ENCODE results near the gene KLF13. TPM values are rescaled to one million over a fixed set of nuclear protein-coding genes. Genes with fewer than 3 reads are reported as not detected.
A peak's percentile ranks its signal among the peaks of the same experiment; 100 is the strongest.

The KLF13 gene
- total RNA-seq, 3 donors from 2014 or later (not counting 1 experiment from before 2014, with no cell fraction given): 277 to 328 (median 300) TPM

GRCh38 chr15:31335989-31336592 lies 9.5 kb downstream of the KLF13 start:
- Mint-ChIP-seq H3K4me1 (peaks cover 82 to 100% of the 10 kb centered on the region in 2 donors), H3K27me3 (ENCODE audit: low read depth in 2 of 2) (no peaks in the 10 kb centered on the region), H3K4me3 (peak overlapping the region; percentile 51), H3K9me3 (no peaks in the 10 kb centered on the region), H3K27ac (peak overlapping the region; percentile 88 to 96), H3K36me3 (no peaks in the 10 kb centered on the region)
- Histone ChIP-seq H3K9me3 (ENCODE audit: control insufficient read depth, insufficient read depth, low read length) (no peaks in the 10 kb centered on the region), H3K27ac (ENCODE audit: low read length) (no peak overlapping the region), H3K36me3 (ENCODE audit: control insufficient read depth, insufficient read depth, low read length) (peaks cover 15% of the 10 kb centered on the region), H3K27me3 (ENCODE audit: control insufficient read depth, insufficient read depth, low read length) (no peaks in the 10 kb centered on the region), H3K4me1 (ENCODE audit: control insufficient read depth, insufficient read depth, low read length) (peaks cover 97% of the 10 kb centered on the region), H3K4me3 (ENCODE audit: low read length) (no peak overlapping the region)
- intact Hi-C loops (cut with micrococcal nuclease): no loop called here
- ATAC-seq (no peak), DNase-seq (no peak)
- WGBS (ENCODE audit: insufficient coverage): 71% methylated on average over 9 of the region's 9 CpGs
- TF ChIP-seq, protein P1, sequence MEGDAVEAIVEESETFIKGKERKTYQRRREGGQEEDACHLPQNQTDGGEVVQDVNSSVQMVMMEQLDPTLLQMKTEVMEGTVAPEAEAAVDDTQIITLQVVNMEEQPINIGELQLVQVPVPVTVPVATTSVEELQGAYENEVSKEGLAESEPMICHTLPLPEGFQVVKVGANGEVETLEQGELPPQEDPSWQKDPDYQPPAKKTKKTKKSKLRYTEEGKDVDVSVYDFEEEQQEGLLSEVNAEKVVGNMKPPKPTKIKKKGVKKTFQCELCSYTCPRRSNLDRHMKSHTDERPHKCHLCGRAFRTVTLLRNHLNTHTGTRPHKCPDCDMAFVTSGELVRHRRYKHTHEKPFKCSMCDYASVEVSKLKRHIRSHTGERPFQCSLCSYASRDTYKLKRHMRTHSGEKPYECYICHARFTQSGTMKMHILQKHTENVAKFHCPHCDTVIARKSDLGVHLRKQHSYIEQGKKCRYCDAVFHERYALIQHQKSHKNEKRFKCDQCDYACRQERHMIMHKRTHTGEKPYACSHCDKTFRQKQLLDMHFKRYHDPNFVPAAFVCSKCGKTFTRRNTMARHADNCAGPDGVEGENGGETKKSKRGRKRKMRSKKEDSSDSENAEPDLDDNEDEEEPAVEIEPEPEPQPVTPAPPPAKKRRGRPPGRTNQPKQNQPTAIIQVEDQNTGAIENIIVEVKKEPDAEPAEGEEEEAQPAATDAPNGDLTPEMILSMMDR (IDR thresholded peaks at IDR 0.05): no peak

GRCh38 chr15:31336593-31337295 lies 10.1 kb downstream of the KLF13 start:
- no peaks in the 10 kb centered on the region for H3K27me3 ChIP-seq (ENCODE audit: control insufficient read depth, insufficient read depth, low read length)
- H3K9me3 Mint-ChIP-seq: no peaks in the 10 kb centered on the region
- H3K27ac ChIP-seq (ENCODE audit: low read length): no peak overlapping the region
- 87% methylated on average over 13 of the region's 13 CpGs for WGBS (ENCODE audit: insufficient coverage)
- H3K27ac Mint-ChIP-seq: peak overlapping the region; percentile 88 to 96
- H3K4me3 Mint-ChIP-seq: peak overlapping the region; percentile 51
- DNase-seq (no peak), ATAC-seq (no peak)
- intact Hi-C loops (cut with micrococcal nuclease): no loop called here
- H3K36me3 ChIP-seq (ENCODE audit: control insufficient read depth, insufficient read depth, low read length): peaks cover 15% of the 10 kb centered on the region
- no peak overlapping the region for H3K4me3 ChIP-seq (ENCODE audit: low read length)
- no peaks in the 10 kb centered on the region for H3K27me3 Mint-ChIP-seq (ENCODE audit: low read depth in 2 of 2)
- H3K4me1 Mint-ChIP-seq: peaks cover 81 to 100% of the 10 kb centered on the region in 2 donors
- TF ChIP-seq, protein P1 (IDR thresholded peaks at IDR 0.05): no peak
- peaks cover 97% of the 10 kb centered on the region for H3K4me1 ChIP-seq (ENCODE audit: control insufficient read depth, insufficient read depth, low read length)
- no peaks in the 10 kb centered on the region for H3K36me3 Mint-ChIP-seq
- H3K9me3 ChIP-seq (ENCODE audit: control insufficient read depth, insufficient read depth, low read length): no peaks in the 10 kb centered on the region

- Histone ChIP-seq H3K27me3 (ENCODE audit: control insufficient read depth, insufficient read depth, low read length) (no peaks in the 10 kb centered on the region), H3K27ac (ENCODE audit: low read length) (no peak overlapping the region), H3K4me3 (ENCODE audit: low read length) (no peak overlapping the region), H3K9me3 (ENCODE audit: control insufficient read depth, insufficient read depth, low read length) (no peaks in the 10 kb centered on the region), H3K4me1 (ENCODE audit: control insufficient read depth, insufficient read depth, low read length) (peaks cover 97% of the 10 kb centered on the region), H3K36me3 (ENCODE audit: control insufficient read depth, insufficient read depth, low read length) (peaks cover 15% of the 10 kb centered on the region)
- Mint-ChIP-seq H3K36me3 (no peaks in the 10 kb centered on the region), H3K4me3 (peak overlapping the region; percentile 58), H3K27me3 (ENCODE audit: low read depth in 2 of 2) (no peaks in the 10 kb centered on the region), H3K4me1 (peaks cover 81 to 100% of the 10 kb centered on the region in 2 donors), H3K9me3 (no peaks in the 10 kb centered on the region), H3K27ac (peak overlapping the region; percentile 88 to 96)
- TF ChIP-seq, protein P1 (IDR thresholded peaks at IDR 0.05): no peak
- 72% methylated on average over 12 of the region's 12 CpGs for WGBS (ENCODE audit: insufficient coverage)
- intact Hi-C loops (cut with micrococcal nuclease): loop anchor here (2.0 kb wide), 1 partner anchor 49 kb away; no protein-coding TSS in a partner anchor
- ATAC-seq (no peak), DNase-seq (no peak)
Measured at GRCh38 chr15:31337352-31338031, 10.9 kb downstream of the KLF13 start.

Data from natural killer cell (primary cell).